ENCODE data around the gene OSBPL2. TPM values are rescaled to one million over a fixed set of nuclear protein-coding genes. Genes with fewer than 3 reads are reported as not detected.

OSBPL2 gene
- total RNA-seq, 1 experiment from 2014 or later = 41.4 TPM

DNA sequence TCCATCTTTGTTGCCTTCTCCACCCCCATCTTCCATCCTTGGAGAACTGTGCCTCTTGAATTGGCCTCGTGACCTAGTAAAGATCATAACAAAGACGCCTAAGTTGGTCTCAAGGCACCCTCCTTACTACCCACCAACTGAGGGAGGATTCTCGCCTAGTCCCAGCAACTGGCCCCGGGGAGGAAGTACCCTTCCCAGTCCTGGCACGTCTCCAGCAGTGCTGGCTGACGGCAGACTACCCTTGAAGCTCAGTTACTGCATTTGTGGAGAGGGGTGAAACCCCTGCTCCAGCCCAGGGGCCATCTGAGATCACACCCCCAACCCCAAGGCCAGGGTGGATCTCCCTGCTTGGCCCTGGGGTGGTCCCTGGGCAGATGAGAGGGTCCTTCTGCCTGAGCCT lies 2.1 kb upstream of the OSBPL2 start:
- Histone ChIP-seq H3K27ac (ENCODE audit: low read length) (no peak overlapping the region), H3K4me3 (ENCODE audit: low read depth in 2 of 2, low read length in 2 of 2) (no peak overlapping the region), H3K36me3 (ENCODE audit: control insufficient read depth, insufficient read depth, low read length) (peaks cover 4% of the 10 kb centered on the region; the same call in 1 of the 2 replicates), H3K9me3 (ENCODE audit: control insufficient read depth, insufficient read depth, low read depth, low read length) (no peaks in the 10 kb centered on the region), H3K4me1 (ENCODE audit: control insufficient read depth, insufficient read depth, low read length) (0 out of 2 replicates have a peak, but pooled peaks cover 3% of the 10 kb centered on the region), H3K27me3 (ENCODE audit: control insufficient read depth, insufficient read depth, low read length) (no peaks in the 10 kb centered on the region)
- no peak for TF ChIP-seq SIN3A (IDR thresholded peaks at IDR 0.05; ENCODE audit: borderline replicate concordance, insufficient read depth, low read depth, low read length)
- TF ChIP-seq POLR2AphosphoS5 (IDR thresholded peaks at IDR 0.05; ENCODE audit: low read depth, low read length) = no peak
- TF ChIP-seq TCF7L2 (IDR thresholded peaks at IDR 0.05; ENCODE audit: low read depth, low read length) = no peak
- TF ChIP-seq, protein P1, sequence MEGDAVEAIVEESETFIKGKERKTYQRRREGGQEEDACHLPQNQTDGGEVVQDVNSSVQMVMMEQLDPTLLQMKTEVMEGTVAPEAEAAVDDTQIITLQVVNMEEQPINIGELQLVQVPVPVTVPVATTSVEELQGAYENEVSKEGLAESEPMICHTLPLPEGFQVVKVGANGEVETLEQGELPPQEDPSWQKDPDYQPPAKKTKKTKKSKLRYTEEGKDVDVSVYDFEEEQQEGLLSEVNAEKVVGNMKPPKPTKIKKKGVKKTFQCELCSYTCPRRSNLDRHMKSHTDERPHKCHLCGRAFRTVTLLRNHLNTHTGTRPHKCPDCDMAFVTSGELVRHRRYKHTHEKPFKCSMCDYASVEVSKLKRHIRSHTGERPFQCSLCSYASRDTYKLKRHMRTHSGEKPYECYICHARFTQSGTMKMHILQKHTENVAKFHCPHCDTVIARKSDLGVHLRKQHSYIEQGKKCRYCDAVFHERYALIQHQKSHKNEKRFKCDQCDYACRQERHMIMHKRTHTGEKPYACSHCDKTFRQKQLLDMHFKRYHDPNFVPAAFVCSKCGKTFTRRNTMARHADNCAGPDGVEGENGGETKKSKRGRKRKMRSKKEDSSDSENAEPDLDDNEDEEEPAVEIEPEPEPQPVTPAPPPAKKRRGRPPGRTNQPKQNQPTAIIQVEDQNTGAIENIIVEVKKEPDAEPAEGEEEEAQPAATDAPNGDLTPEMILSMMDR (IDR thresholded peaks at IDR 0.05) = no peak
- TF ChIP-seq, protein P2, sequence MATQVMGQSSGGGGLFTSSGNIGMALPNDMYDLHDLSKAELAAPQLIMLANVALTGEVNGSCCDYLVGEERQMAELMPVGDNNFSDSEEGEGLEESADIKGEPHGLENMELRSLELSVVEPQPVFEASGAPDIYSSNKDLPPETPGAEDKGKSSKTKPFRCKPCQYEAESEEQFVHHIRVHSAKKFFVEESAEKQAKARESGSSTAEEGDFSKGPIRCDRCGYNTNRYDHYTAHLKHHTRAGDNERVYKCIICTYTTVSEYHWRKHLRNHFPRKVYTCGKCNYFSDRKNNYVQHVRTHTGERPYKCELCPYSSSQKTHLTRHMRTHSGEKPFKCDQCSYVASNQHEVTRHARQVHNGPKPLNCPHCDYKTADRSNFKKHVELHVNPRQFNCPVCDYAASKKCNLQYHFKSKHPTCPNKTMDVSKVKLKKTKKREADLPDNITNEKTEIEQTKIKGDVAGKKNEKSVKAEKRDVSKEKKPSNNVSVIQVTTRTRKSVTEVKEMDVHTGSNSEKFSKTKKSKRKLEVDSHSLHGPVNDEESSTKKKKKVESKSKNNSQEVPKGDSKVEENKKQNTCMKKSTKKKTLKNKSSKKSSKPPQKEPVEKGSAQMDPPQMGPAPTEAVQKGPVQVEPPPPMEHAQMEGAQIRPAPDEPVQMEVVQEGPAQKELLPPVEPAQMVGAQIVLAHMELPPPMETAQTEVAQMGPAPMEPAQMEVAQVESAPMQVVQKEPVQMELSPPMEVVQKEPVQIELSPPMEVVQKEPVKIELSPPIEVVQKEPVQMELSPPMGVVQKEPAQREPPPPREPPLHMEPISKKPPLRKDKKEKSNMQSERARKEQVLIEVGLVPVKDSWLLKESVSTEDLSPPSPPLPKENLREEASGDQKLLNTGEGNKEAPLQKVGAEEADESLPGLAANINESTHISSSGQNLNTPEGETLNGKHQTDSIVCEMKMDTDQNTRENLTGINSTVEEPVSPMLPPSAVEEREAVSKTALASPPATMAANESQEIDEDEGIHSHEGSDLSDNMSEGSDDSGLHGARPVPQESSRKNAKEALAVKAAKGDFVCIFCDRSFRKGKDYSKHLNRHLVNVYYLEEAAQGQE (IDR thresholded peaks at IDR 0.05; ENCODE audit: insufficient read depth in 1 of 2, low read depth in 2 of 2, low read length in 1 of 2) = no peak
- ATAC-seq (no peak), DNase-seq (ENCODE audit: low read depth, low spot score) (no peak)
- POLR2A ChIA-PET = no interaction called here
- intact Hi-C loops (cut with micrococcal nuclease; ENCODE audit: unreplicated experiment) (no loop called here), in situ Hi-C loops (cut with HindIII; ENCODE audit: low pct_unique_long_range_greater_than_20kb, low sequenced_read_pairs) (no loop called here)
- CTCF ChIA-PET = no interaction called here
- BruUV-seq (replicated peaks) = no TSS peak

DNA sequence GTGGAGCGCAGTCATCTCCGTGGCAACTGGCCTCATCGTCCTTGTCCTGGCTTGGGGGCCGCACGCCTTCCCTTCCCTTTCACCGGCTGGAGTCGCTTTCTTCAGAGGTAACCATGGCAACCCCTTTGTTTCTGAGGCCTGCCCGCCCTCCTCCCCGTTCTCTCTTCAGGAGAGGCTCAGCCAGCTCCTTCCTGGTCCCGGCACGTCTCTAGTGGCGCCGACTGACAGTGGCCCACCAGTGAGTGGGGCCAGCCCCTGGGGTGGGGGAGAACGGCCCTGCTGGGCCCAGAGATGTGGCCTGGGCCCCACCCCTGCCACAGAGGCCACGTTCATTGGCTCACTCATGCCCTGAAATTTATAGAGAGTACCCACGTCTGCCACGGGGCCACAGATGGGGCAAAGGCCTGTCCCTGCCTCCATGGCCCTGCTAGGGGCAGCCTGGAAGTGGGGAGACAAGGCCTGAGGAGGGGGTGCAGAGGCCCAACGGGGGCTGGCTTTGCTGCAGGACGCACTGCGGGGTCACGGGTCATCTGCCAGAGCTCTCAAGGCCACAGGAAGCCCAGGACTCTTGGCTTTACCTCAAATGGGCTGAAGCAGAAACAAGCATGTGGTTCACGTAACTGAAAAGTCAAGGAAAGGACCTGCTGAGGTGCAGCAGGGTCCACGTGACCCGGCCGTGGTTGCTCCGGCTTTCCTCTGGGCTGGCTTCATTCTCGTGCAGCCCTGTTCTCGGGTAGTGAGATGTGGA lies 1.4 kb upstream of the OSBPL2 start:
- ChIA-PET CTCF (no interaction called here), POLR2A (no interaction called here)
- in situ Hi-C loops (cut with HindIII; ENCODE audit: low pct_unique_long_range_greater_than_20kb, low sequenced_read_pairs) = no loop called here
- BruUV-seq (replicated peaks) = no TSS peak
- Histone ChIP-seq H3K4me1 (ENCODE audit: control insufficient read depth, insufficient read depth, low read length) (0 out of 2 replicates have a peak, but pooled peaks cover 3% of the 10 kb centered on the region), H3K4me3 (ENCODE audit: low read depth in 2 of 2, low read length in 2 of 2) (no peak overlapping the region), H3K36me3 (ENCODE audit: control insufficient read depth, insufficient read depth, low read length) (peaks cover 4% of the 10 kb centered on the region; the same call in 1 of the 2 replicates), H3K27ac (ENCODE audit: low read length) (no peak overlapping the region), H3K27me3 (ENCODE audit: control insufficient read depth, insufficient read depth, low read length) (no peaks in the 10 kb centered on the region), H3K9me3 (ENCODE audit: control insufficient read depth, insufficient read depth, low read depth, low read length) (no peaks in the 10 kb centered on the region)
- TF ChIP-seq TCF7L2 (IDR thresholded peaks at IDR 0.05; ENCODE audit: low read depth, low read length) = no peak
- TF ChIP-seq, protein P1 (IDR thresholded peaks at IDR 0.05) = no peak
- TF ChIP-seq, protein P2 (IDR thresholded peaks at IDR 0.05; ENCODE audit: insufficient read depth in 1 of 2, low read depth in 2 of 2, low read length in 1 of 2) = no peak
- no peak for TF ChIP-seq POLR2AphosphoS5 (IDR thresholded peaks at IDR 0.05; ENCODE audit: low read depth, low read length)
- no peak for TF ChIP-seq SIN3A (IDR thresholded peaks at IDR 0.05; ENCODE audit: borderline replicate concordance, insufficient read depth, low read depth, low read length)
- ATAC-seq (no peak), DNase-seq (ENCODE audit: low read depth, low spot score) (no peak)
- intact Hi-C loops (cut with micrococcal nuclease; ENCODE audit: unreplicated experiment) = no loop called here
